ENCODE data around the gene SH3BGRL3.
"Not testable (repeated sequence)": the region's sequence is repeated elsewhere in the genome, so short reads cannot be mapped to it uniquely, and the experiment has no call there.

The SH3BGRL3 gene

DNA sequence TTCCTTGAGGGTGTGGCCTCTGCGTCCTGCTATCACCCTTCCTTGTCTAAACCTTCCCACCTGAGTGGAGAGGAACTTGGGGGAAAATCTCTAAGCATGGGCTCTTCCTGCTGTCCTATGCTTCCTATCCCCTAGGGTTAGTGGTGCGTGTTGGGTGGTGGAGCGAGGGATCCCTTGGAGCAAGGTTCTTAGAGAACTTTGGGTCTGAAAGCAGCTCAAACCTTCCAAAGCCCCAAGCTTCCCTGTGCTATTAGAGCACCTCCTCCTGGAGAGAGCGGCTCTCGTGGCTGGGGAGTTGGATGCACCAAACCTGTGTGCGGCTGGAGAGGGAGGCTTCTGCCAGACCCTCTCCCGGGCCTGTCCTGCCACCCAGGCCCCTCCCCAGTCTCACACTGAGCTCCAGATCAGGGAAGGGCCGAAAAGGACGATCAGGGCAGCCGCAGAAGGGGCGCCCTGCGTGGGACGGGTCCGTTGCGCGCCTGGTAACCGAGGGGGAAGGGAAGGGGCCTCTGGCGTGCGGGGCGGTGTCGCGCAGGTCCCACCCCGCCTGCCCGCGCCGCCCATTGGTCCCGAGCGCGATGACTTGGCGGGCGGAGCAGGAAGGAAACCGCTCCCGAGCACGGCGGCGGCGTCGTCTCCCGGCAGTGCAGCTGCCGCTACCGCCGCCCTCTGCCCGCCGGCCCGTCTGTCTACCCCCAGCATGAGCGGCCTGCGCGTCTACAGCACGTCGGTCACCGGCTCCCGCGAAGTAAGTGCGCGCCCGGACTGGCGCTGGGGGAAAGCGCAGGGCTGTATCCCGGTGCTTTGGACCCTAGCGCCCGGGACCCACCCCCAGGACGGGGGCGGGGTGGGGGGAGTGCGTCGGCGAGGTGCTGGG, at the start of gene SH3BGRL3:
Gene SH3BGRL3, plus strand, starts transcription at position 631 of the 877 bp plus-strand sequence. Its CDS starts 70 bp downstream, at position 701.
- Histone ChIP-seq H3K36me3 (ENCODE audit: insufficient read depth, insufficient read length, low read length) (peaks cover 71% of the 10 kb centered on the region), H3K9me3 (ENCODE audit: insufficient read depth, low read length) (no peaks in the 10 kb centered on the region), H3K4me3 (ENCODE audit: insufficient read length, low read depth) (peak within 1 kb of the TSS; percentile 85), H3K27me3 (ENCODE audit: insufficient read depth, insufficient read length) (no peaks in the 10 kb centered on the region), H3K4me1 (ENCODE audit: insufficient read depth, insufficient read length) (peaks cover 40% of the 10 kb centered on the region), H3K9ac (ENCODE audit: insufficient read length, low read depth) (peak within 1 kb of the TSS; percentile 89)
- DNase-seq (ENCODE audit: low read depth, low spot score), result peak; percentile 76
- TF ChIP-seq YY1 (IDR thresholded peaks at IDR 0.05; ENCODE audit: insufficient read depth, insufficient read length) (no peak), SUZ12 (IDR thresholded peaks at IDR 0.05; ENCODE audit: extremely low read depth, insufficient read depth, insufficient read length) (no peak), ZNF274 (IDR thresholded peaks at IDR 0.05; ENCODE audit: low read depth, low read length) (no peak)

DNA sequence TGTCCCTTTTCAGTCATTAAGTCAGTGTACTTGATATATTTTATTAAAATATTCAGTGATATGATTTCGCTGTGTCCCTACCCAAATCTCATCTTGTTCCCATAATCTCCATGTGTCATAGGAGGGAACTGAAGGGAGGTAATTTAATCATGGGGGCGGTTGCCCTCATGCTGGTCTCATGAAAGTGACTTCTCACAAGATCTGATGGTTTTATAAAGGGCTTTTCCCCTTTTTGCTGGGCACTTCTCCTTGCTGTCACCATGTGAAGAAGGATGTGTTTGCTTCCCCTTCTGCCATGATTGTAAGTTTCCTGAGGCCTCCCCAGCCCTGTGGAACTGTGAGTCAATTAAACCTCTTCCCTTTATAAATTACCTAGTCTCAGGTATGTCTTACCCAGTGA, 49.2 kb upstream of the SH3BGRL3 start:
- H3K27me3 ChIP-seq (ENCODE audit: insufficient read depth, insufficient read length), result peaks cover 59% of the 10 kb centered on the region
- not testable (repeated sequence) for DNase-seq (ENCODE audit: low read depth, low spot score); H3K9ac ChIP-seq (ENCODE audit: insufficient read length, low read depth); H3K36me3 ChIP-seq (ENCODE audit: insufficient read depth, insufficient read length, low read length); H3K9me3 ChIP-seq (ENCODE audit: insufficient read depth, low read length); H3K4me1 ChIP-seq (ENCODE audit: insufficient read depth, insufficient read length); H3K4me3 ChIP-seq (ENCODE audit: insufficient read length, low read depth)

DNA sequence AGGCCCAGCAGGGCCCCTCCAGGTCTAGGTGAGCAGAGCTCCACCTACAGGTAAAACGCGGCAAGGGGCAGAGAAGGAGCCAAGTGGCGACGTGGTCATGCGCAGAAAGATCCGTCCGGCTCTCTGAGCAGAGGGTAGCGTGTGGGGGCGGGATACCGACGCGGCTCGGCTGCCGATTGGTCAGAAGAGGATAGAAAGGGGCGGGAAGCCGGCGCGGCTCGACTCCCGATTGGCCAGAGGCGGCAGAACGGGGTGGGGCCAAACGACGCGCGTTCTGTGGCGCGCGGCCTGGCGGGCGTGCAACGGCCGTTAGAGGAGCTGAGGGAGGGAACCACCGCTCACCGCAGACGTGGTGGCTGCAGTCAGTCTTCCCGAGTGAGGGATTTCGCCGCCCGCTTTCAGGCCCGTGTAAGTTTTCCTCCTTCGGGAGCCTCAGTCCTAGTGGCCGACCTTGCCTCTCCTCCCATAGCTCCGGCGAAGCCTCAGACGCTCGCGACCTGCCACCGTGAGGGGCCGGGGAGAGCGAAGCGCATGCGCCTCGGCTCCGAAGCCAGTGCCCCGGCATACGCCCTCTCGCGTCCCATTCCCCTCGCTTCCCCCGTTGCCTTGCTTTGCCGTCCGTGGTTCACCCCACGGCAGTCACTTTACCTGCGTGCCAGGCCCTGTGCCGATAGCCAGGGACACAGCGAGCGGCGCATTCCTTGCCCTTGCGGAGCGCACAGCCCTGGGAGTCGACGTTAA, 45.8 kb upstream of the SH3BGRL3 start, which contains the start of gene CEP85:
Gene CEP85, plus strand, starts transcription at position 298 of the 741 bp plus-strand sequence. CDS start 5,584 bp downstream, outside the sequence.
- peaks cover 12% of the 10 kb centered on the region for H3K36me3 ChIP-seq (ENCODE audit: insufficient read depth, insufficient read length, low read length)
- no peaks in the 10 kb centered on the region for H3K4me1 ChIP-seq (ENCODE audit: insufficient read depth, insufficient read length)
- DNase-seq (ENCODE audit: low read depth, low spot score), result peak; percentile 99
- peak within 1 kb of the TSS; percentile 97 for H3K4me3 ChIP-seq (ENCODE audit: insufficient read length, low read depth)
- H3K9ac ChIP-seq (ENCODE audit: insufficient read length, low read depth), result peak within 1 kb of the TSS; percentile 96
- H3K27me3 ChIP-seq (ENCODE audit: insufficient read depth, insufficient read length), result peaks cover 26% of the 10 kb centered on the region
- TF ChIP-seq YY1 (IDR thresholded peaks at IDR 0.05; ENCODE audit: insufficient read depth, insufficient read length) (no peak), ZNF274 (IDR thresholded peaks at IDR 0.05; ENCODE audit: low read depth, low read length) (no peak), SUZ12 (IDR thresholded peaks at IDR 0.05; ENCODE audit: extremely low read depth, insufficient read depth, insufficient read length) (no peak)
- H3K9me3 ChIP-seq (ENCODE audit: insufficient read depth, low read length), result peaks cover 8% of the 10 kb centered on the region

DNA sequence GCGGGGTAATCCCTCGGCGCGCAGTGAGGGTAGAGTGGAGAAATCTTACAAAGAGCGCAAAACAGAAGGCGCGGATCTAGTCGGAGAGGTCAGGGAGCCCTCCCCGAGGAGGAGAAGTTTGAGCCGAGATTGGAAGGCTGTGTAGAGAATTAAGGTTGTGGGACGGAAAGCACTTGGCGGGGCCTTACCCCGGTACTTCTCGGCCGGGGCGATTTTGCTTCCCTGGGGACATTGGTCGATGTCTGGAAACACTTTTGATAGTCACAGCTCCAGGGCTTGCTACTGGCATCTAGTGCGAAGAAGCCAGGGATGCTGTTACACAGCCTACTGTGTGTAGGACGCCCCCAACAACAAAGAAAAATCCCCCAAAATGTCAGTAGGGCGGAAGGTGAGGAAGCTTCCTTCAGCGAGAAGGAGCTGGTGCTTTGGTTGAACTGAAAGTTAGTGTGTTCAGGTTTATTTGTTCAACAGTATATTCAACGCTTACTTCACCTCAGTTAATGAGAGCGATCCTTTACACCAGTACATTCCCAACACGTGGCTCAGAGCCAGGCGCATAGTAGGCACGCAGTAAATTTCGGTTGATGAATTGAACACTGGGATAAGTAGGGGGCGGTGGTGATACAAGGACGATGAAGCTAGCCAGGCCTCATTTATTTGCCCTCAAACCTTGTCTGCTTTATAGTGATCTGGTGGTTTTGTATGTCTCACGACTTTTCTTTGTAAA, 45.1 kb upstream of the SH3BGRL3 start:
- Histone ChIP-seq H3K9me3 (ENCODE audit: insufficient read depth, low read length) (peaks cover 8% of the 10 kb centered on the region), H3K36me3 (ENCODE audit: insufficient read depth, insufficient read length, low read length) (peaks cover 15% of the 10 kb centered on the region), H3K9ac (ENCODE audit: insufficient read length, low read depth) (peak overlapping the region; percentile 96), H3K4me3 (ENCODE audit: insufficient read length, low read depth) (peak overlapping the region; percentile 97), H3K27me3 (ENCODE audit: insufficient read depth, insufficient read length) (peaks cover 25% of the 10 kb centered on the region), H3K4me1 (ENCODE audit: insufficient read depth, insufficient read length) (no peaks in the 10 kb centered on the region)
- no peak for DNase-seq (ENCODE audit: low read depth, low spot score)
- TF ChIP-seq SUZ12 (IDR thresholded peaks at IDR 0.05; ENCODE audit: extremely low read depth, insufficient read depth, insufficient read length), result no peak
- TF ChIP-seq ZNF274 (IDR thresholded peaks at IDR 0.05; ENCODE audit: low read depth, low read length), result no peak
- TF ChIP-seq YY1 (IDR thresholded peaks at IDR 0.05; ENCODE audit: insufficient read depth, insufficient read length), result no peak

DNA sequence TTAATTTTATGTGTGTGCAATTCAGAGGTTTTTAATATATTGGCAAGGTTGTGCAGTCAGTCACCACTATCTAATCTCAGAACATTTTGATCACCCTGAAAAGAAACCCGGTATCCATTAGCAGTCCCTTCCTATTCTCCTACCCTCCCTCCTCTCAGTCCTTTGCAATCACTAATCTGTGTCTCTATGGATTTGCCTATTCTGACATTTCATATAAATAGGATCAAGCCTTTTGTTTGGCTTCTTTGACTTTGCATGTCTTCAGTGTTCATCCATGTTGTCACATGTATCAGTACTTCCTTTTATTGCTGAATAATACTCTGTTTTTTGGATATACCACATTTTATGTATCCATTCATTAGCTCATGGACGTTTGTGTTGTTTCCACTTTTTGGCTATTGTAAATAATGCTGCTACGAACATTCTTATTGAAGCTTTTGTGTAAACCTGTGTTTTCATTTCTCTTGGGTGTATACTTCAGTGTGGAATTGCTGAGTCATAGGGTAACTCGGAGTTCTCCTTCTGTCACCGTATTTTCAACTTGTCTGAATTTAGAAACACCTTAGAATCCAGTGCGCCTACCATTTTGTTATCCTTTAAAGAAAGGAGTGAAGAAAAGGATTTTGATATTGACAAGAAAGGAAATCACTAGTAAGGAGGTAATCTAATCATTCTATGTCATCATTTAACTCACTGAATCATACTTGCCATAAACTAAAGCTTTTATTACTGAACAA, 42.5 kb upstream of the SH3BGRL3 start:
- H3K9me3 ChIP-seq (ENCODE audit: insufficient read depth, low read length), result peaks cover 8% of the 10 kb centered on the region
- H3K4me3 ChIP-seq (ENCODE audit: insufficient read length, low read depth), result no peak overlapping the region
- H3K9ac ChIP-seq (ENCODE audit: insufficient read length, low read depth), result no peak overlapping the region
- H3K4me1 ChIP-seq (ENCODE audit: insufficient read depth, insufficient read length), result no peaks in the 10 kb centered on the region
- TF ChIP-seq YY1 (IDR thresholded peaks at IDR 0.05; ENCODE audit: insufficient read depth, insufficient read length) (no peak), ZNF274 (IDR thresholded peaks at IDR 0.05; ENCODE audit: low read depth, low read length) (no peak), SUZ12 (IDR thresholded peaks at IDR 0.05; ENCODE audit: extremely low read depth, insufficient read depth, insufficient read length) (no peak)
- peaks cover 12% of the 10 kb centered on the region for H3K27me3 ChIP-seq (ENCODE audit: insufficient read depth, insufficient read length)
- peaks cover 31% of the 10 kb centered on the region for H3K36me3 ChIP-seq (ENCODE audit: insufficient read depth, insufficient read length, low read length)
- no peak for DNase-seq (ENCODE audit: low read depth, low spot score)

DNA sequence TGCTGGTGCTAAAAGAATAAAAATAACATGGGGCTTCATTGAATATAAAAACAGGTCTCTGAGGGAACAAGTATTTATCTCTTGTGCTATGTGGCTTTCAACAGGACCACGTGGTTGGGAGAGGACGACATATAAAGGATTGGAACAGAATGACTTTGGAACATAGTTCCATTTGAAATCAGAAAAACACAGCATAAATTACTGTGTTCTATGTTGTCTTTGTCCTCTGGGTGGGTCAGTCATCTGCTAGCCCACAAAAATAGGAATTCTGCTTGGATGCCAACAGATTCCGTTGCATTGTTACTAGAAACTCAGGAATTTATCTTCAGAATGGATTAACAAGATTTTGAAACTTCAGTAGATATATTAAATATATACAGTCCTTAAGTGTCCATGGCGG, 40.0 kb upstream of the SH3BGRL3 start:
- no peaks in the 10 kb centered on the region for H3K4me1 ChIP-seq (ENCODE audit: insufficient read depth, insufficient read length)
- DNase-seq (ENCODE audit: low read depth, low spot score), result no peak
- no peaks in the 10 kb centered on the region for H3K27me3 ChIP-seq (ENCODE audit: insufficient read depth, insufficient read length)
- H3K36me3 ChIP-seq (ENCODE audit: insufficient read depth, insufficient read length, low read length), result peaks cover 51% of the 10 kb centered on the region
- H3K9ac ChIP-seq (ENCODE audit: insufficient read length, low read depth), result no peak overlapping the region
- peaks cover 8% of the 10 kb centered on the region for H3K9me3 ChIP-seq (ENCODE audit: insufficient read depth, low read length)
- H3K4me3 ChIP-seq (ENCODE audit: insufficient read length, low read depth), result no peak overlapping the region
- TF ChIP-seq SUZ12 (IDR thresholded peaks at IDR 0.05; ENCODE audit: extremely low read depth, insufficient read depth, insufficient read length), result no peak
- no peak for TF ChIP-seq YY1 (IDR thresholded peaks at IDR 0.05; ENCODE audit: insufficient read depth, insufficient read length)
- TF ChIP-seq ZNF274 (IDR thresholded peaks at IDR 0.05; ENCODE audit: low read depth, low read length), result no peak
